K562 (cell line): Measurements from ENCODE around the gene SLC2A2. TPM values are rescaled to one million over a fixed set of nuclear protein-coding genes. Genes with fewer than 3 reads are reported as not detected.

Experiments
- ATAC-seq: fragments of 200-7000 bp; cut with Tn5 transposase; 3 replicates; pipeline ENCODE4 v1.9.1; 2020; ENCODE audit warnings: moderate library complexity
- BruUV-seq: library from RNA; stranded (reverse); fragments of 400-500 nt; replicated peaks from 2 replicates; lab custom pipeline; 2021; lab: Mats Ljungman, UMichigan
- CTCF ChIA-PET: fragments of 300-600 bp; formaldehyde crosslinking; extraction: SDS; loops from one replicate; lab custom pipeline; 2021; ENCODE audit warnings: low intra/inter-chr PET ratio; lab: Yijun Ruan, JAX
- POLR2A ChIA-PET: fragments of 300-600, 350-650 bp; sonication (Branson Sonifier 250); formaldehyde crosslinking; extraction: SDS; loops from one replicate; lab custom pipeline; 2021; ENCODE audit warnings: antibody characterized with exemption, inconsistent platforms; lab: Yijun Ruan, JAX
- DNase-seq, 4 experiments: peaks; one replicate each; pipeline versions ENCODE4 v3.0.0 to v3.0.0-alpha.2; 2011 to 2018; ENCODE audit warnings: low spot score in 3 of 4, mixed read lengths in 3 of 4; ENCODE audit errors: extremely low read depth in 1 of 4
- FAIRE-seq: peaks from 2 replicates; lab custom pipeline; 2011; peaks lifted over from hg19 to GRCh38; lab: Jason Lieb, UNC
- H2AFZ ChIP-seq: 2 replicates; pipeline ENCODE4 v1.6.0; 2011; ENCODE audit warnings: low read depth, low read length, control low read depth, inconsistent platforms
- H3K27ac ChIP-seq: fragments of 200-600 bp; 3 replicates; pipeline ENCODE4 v1.8.0; 2011; ENCODE audit warnings: low read depth, mild to moderate bottlenecking, control low read depth, inconsistent platforms, low read length, moderate library complexity, mixed read lengths; ENCODE audit errors: extremely low read depth
- H3K27me3 ChIP-seq, 2 experiments: fragments of 300-600 bp in 1 of 2; 2 replicates in 1 of 2; 3 replicates in 1 of 2; pipeline versions ENCODE4 v1.6.0 to v1.8.0; 2011; ENCODE audit warnings: inconsistent platforms in 2 of 2, low read length in 2 of 2, mild to moderate bottlenecking in 1 of 2, mixed read lengths in 1 of 2, moderate library complexity in 1 of 2; ENCODE audit not compliant: control insufficient read depth in 2 of 2, insufficient read depth in 2 of 2
- H3K36me3 ChIP-seq: fragments of 300-600 bp; 3 replicates; pipeline ENCODE4 v1.8.0; 2011; ENCODE audit warnings: mild to moderate bottlenecking, low read length, inconsistent platforms; ENCODE audit not compliant: control insufficient read depth, insufficient read depth
- H3K4me1 ChIP-seq, 2 experiments: fragments of 200-600 bp in 1 of 2; replicated peaks in 1 of 2; 2 replicates in 1 of 2; 3 replicates in 1 of 2; pipeline versions ENCODE4 v1.5.1 to v1.8.0; 2011; ENCODE audit warnings: inconsistent platforms in 2 of 2, low read length in 2 of 2, mild to moderate bottlenecking in 1 of 2, mixed read lengths in 1 of 2, moderate library complexity in 1 of 2; ENCODE audit not compliant: control insufficient read depth in 2 of 2, insufficient read depth in 2 of 2
- H3K4me2 ChIP-seq: 2 replicates; pipeline ENCODE4 v1.6.1; 2011; ENCODE audit warnings: low read length, control low read depth, inconsistent platforms, mixed read lengths; ENCODE audit not compliant: insufficient read depth
- H3K4me3 ChIP-seq: fragments of 200-600 bp; sonication (generic), shearing (Covaris generic); 2 replicates; pipeline ENCODE4 v1.5.1; 2016; ENCODE audit warnings: control low read depth, inconsistent platforms
- H3K79me2 ChIP-seq: fragments of 200-600 bp; 3 replicates; pipeline ENCODE4 v1.8.0; 2011; ENCODE audit warnings: low read length, inconsistent platforms; ENCODE audit not compliant: control insufficient read depth, insufficient read depth
- H3K9ac ChIP-seq, 2 experiments: 2 replicates each; pipeline versions ENCODE4 v1.6.0 to v1.6.1; 2011; ENCODE audit warnings: low read depth in 2 of 2, low read length in 2 of 2, control low read depth in 1 of 2, inconsistent platforms in 1 of 2, mild to moderate bottlenecking in 1 of 2, mixed read lengths in 1 of 2; ENCODE audit not compliant: insufficient read depth in 1 of 2
- H3K9me1 ChIP-seq: one replicate; pipeline ENCODE4 v1.6.0; 2011; ENCODE audit warnings: inconsistent platforms, mild to moderate bottlenecking, low read length, moderate library complexity; ENCODE audit not compliant: control insufficient read depth, insufficient read depth
- H3K9me3 ChIP-seq: replicated peaks from 2 replicates; pipeline ENCODE4 v1.5.1; 2011; ENCODE audit warnings: low read depth, low read length, inconsistent platforms; ENCODE audit not compliant: control insufficient read depth, insufficient read depth
- H4K20me1 ChIP-seq: replicated peaks from 2 replicates; pipeline ENCODE4 v1.6.1; 2011; ENCODE audit warnings: low read length, inconsistent platforms, mixed read lengths; ENCODE audit not compliant: control insufficient read depth, insufficient read depth
- NCOA6 ChIP-seq: fragments of 450-650 bp; IDR thresholded peaks from 2 replicates; pipeline ENCODE4 v1.6.1; 2017; ENCODE audit warnings: mild to moderate bottlenecking
- NFYB ChIP-seq: IDR thresholded peaks from 2 replicates; pipeline ENCODE4 v1.6.1; 2011; ENCODE audit warnings: mild to moderate bottlenecking, moderate library complexity; ENCODE audit not compliant: insufficient read length; ENCODE audit errors: extremely low read depth
- POLR2AphosphoS5 ChIP-seq: IDR thresholded peaks from 2 replicates; pipeline ENCODE4 v1.6.1; 2011; ENCODE audit warnings: mild to moderate bottlenecking, low read depth, low read length, moderate library complexity; ENCODE audit not compliant: control insufficient read depth, insufficient read depth
- RFX5 ChIP-seq: IDR thresholded peaks from 2 replicates; pipeline ENCODE4 v1.6.1; 2011; ENCODE audit warnings: low read depth, mild to moderate bottlenecking, improper control_type of control experiment, low read length
- SPI1 ChIP-seq: IDR thresholded peaks from 2 replicates; pipeline ENCODE4 v1.6.1; 2011; ENCODE audit warnings: low read depth, low read length, control low read depth, borderline replicate concordance
- TAF7 ChIP-seq: fragments of 450-650 bp; IDR thresholded peaks from 2 replicates; pipeline ENCODE4 v1.6.1; 2016; ENCODE audit warnings: missing genetic modification characterization, missing compliant biosample characterization
- TSC22D4 ChIP-seq: fragments of 450-650 bp; IDR thresholded peaks from 2 replicates; pipeline ENCODE4 v1.6.1; 2016; ENCODE audit warnings: missing genetic modification characterization, missing biosample characterization, control low read depth
- ZBTB33 ChIP-seq: sonication (generic); formaldehyde crosslinking; IDR thresholded peaks from 2 replicates; pipeline ENCODE4 v1.8.1; 2023; ENCODE audit warnings: mild to moderate bottlenecking, missing genetic modification reagents
- ZNF175 ChIP-seq: fragments of 200-800 bp; sonication (Bioruptor generic); IDR thresholded peaks from 2 replicates; pipeline ENCODE4 v1.6.1; 2016; ENCODE audit warnings: low read depth, mild to moderate bottlenecking, missing genetic modification characterization, missing compliant biosample characterization
- WGBS: fragments of 100-300 bp; shearing (Covaris generic); methylation state at CpG from one replicate; pipeline ENCODE4 v1.1.6; 2016; ENCODE audit warnings: low coverage, mixed read lengths; ENCODE audit not compliant: insufficient coverage; ENCODE audit errors: missing lambda C conversion rate; 5-methylcytosine and 5-hydroxymethylcytosine counted together
- in situ Hi-C: fragments of 300-500 bp; cut with MboI; formaldehyde crosslinking; loops from 4 replicates; pipeline ENCODE4 v1.15.0; 2018; ENCODE audit warnings: inconsistent platforms, mixed read lengths
- intact Hi-C: fragments of 100-400 bp; cut with micrococcal nuclease; formaldehyde crosslinking; loops from 2 replicates; pipeline ENCODE4 v1.14.2; 2022
- polyA plus RNA-seq, 8 experiments: library from polyadenylated mRNA; depleted of rRNA in 4 of 8; stranded (reverse) in 5 of 8; unstranded in 3 of 8; fragments of >200 nt; fragmentation: Nextera tagmentation in 2 of 8; fragmentation: Illumina TruSeq in 1 of 8; extraction: Ambion mirVana in 2 of 8; extraction: Trizol in 1 of 8; gene quantifications; 2 replicates each; pipeline versions ENCODE4 v1.2.1 to v1.2.3, GENCODE V29; 2011 to 2014; ENCODE audit warnings: inconsistent platforms in 1 of 8, missing spikeins in 1 of 8
- total RNA-seq, 7 experiments: library from RNA; depleted of rRNA in 6 of 7; stranded (reverse); fragments of >200 nt in 6 of 7; fragmentation: Illumina TruSeq in 2 of 7; extraction: Trizol in 2 of 7; gene quantifications; 2 replicates each; pipeline versions ENCODE4 v1.2.1 to v1.2.3, GENCODE V29; 2011 to 2021; ENCODE audit warnings: low replicate concordance in 1 of 7
- TF ChIP-seq, protein P1 (sequence below): sonication (generic); formaldehyde crosslinking; IDR thresholded peaks from 2 replicates; pipeline ENCODE4 v1.8.0; 2022; ENCODE audit warnings: mild to moderate bottlenecking, missing genetic modification reagents

The SLC2A2 gene
- total and polyA plus RNA-seq, 9 of the 15 experiments (the other 6 are each of a cell fraction or from before 2014, with no cell fraction given) = 0.18 TPM; not detected in 8

DNA sequence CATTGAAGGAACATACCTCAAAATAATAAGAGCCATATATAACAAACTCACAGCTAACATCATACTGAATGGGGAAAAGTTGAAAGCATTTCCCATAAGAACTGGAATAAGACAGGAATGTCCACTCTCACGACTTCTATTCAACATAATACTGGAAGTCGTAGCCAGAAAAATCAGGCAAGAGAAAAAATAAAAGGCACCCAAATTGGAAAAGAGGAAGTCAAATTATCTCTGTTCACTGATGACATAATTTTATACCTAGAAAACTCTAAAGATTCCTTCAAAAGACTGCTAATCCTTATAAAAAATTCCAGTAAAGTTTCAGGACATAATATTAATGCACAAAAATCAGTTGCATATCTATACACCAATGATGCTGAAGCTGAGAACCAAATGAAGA, 34.9 kb downstream of the SLC2A2 start:
- CTCF ChIA-PET = no interaction called here
- no peak for FAIRE-seq

DNA sequence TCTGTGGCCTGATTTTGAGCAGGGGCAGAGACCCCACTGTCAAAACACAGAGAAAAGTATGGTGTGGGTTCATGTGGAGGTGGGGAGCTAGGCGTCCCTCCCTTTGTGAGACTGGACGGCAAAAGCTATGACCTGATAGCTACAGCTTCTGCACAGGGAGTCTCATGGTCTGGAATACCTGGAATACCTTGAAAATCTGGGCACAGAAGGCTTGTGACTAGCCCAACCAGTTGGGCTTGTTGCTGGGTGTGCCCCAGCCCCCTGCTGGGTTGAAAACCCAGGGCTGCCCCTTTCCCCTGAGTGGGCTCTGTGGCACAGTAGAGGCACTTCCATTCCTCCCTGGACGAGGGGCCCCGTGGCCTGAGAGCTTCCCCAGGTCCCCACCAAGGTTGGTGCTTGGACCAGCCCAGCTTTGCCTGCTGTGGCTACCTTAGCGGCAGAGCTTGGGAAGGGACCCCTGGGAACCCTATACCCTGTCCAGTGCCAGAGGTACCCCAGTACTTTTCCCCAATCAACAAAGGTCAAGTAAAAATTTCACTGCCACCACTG, 37.3 kb downstream of the SLC2A2 start:
- Histone ChIP-seq H3K27me3 (peaks cover 0 to 12% of the 10 kb centered on the region in 2 experiments; a peak in 2 of 5 replicates), H3K4me3 (no peak overlapping the region), H3K27ac (no peak overlapping the region), H3K4me2 (no peak overlapping the region), H3K9me1 (no peaks in the 10 kb centered on the region), H4K20me1 (no peaks in the 10 kb centered on the region), H3K9ac (no peak overlapping the region), H3K36me3 (no peaks in the 10 kb centered on the region), H3K4me1 (no peaks in the 10 kb centered on the region), H2AFZ (no peak overlapping the region), H3K9me3 (no peaks in the 10 kb centered on the region), H3K79me2 (no peaks in the 10 kb centered on the region)
- ChIA-PET POLR2A (no interaction called here), CTCF (no interaction called here)
- in situ Hi-C loops (no loop called here), intact Hi-C loops (no loop called here)
- FAIRE-seq = no peak
- BruUV-seq = no TSS peak
- no peak for ATAC-seq
- WGBS = 20% methylated on average over 5 of the region's 5 CpGs
- no peak for DNase-seq
- TF ChIP-seq ZBTB33 (CRISPR knock-in tag) (no peak), RFX5 (no peak), TSC22D4 (no peak), ZNF175 (CRISPR knock-in tag) (no peak), POLR2AphosphoS5 (no peak), TAF7 (tag) (no peak), NFYB (no peak)
- TF ChIP-seq, protein P1, sequence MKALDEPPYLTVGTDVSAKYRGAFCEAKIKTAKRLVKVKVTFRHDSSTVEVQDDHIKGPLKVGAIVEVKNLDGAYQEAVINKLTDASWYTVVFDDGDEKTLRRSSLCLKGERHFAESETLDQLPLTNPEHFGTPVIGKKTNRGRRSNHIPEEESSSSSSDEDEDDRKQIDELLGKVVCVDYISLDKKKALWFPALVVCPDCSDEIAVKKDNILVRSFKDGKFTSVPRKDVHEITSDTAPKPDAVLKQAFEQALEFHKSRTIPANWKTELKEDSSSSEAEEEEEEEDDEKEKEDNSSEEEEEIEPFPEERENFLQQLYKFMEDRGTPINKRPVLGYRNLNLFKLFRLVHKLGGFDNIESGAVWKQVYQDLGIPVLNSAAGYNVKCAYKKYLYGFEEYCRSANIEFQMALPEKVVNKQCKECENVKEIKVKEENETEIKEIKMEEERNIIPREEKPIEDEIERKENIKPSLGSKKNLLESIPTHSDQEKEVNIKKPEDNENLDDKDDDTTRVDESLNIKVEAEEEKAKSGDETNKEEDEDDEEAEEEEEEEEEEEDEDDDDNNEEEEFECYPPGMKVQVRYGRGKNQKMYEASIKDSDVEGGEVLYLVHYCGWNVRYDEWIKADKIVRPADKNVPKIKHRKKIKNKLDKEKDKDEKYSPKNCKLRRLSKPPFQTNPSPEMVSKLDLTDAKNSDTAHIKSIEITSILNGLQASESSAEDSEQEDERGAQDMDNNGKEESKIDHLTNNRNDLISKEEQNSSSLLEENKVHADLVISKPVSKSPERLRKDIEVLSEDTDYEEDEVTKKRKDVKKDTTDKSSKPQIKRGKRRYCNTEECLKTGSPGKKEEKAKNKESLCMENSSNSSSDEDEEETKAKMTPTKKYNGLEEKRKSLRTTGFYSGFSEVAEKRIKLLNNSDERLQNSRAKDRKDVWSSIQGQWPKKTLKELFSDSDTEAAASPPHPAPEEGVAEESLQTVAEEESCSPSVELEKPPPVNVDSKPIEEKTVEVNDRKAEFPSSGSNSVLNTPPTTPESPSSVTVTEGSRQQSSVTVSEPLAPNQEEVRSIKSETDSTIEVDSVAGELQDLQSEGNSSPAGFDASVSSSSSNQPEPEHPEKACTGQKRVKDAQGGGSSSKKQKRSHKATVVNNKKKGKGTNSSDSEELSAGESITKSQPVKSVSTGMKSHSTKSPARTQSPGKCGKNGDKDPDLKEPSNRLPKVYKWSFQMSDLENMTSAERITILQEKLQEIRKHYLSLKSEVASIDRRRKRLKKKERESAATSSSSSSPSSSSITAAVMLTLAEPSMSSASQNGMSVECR = no peak

More for the DNA sequence above, 34.9 kb downstream of the SLC2A2 start:
- 3% methylated on average over 2 of the region's 2 CpGs for WGBS
- in situ Hi-C loops = no loop called here
- no peak overlapping the region for H3K9ac ChIP-seq
- no peak for ATAC-seq
- H4K20me1 ChIP-seq = no peaks in the 10 kb centered on the region
- H2AFZ ChIP-seq = no peak overlapping the region
- BruUV-seq = no TSS peak
- no peaks in the 10 kb centered on the region for H3K9me3 ChIP-seq
- H3K4me2 ChIP-seq = no peak overlapping the region
- no peak overlapping the region for H3K27ac ChIP-seq
- no peaks in the 10 kb centered on the region for H3K9me1 ChIP-seq
- peaks cover 0 to 12% of the 10 kb centered on the region in 2 experiments; a peak in 2 of 5 replicates for H3K27me3 ChIP-seq
- no peak for DNase-seq
- TF ChIP-seq SPI1 (peak; percentile 60; the same call in 1 of the 2 replicates), NCOA6 (no peak)
- H3K79me2 ChIP-seq = no peaks in the 10 kb centered on the region
- POLR2A ChIA-PET = no interaction called here
- no peaks in the 10 kb centered on the region for H3K4me1 ChIP-seq
- intact Hi-C loops = no loop called here
- no peak overlapping the region for H3K4me3 ChIP-seq
- no peaks in the 10 kb centered on the region for H3K36me3 ChIP-seq
